NOMO-1 treated with DMSO at 0.1 percent for 48 hours (cell line): ENCODE results near the gene GBGT1.

Experiments
- DNase-seq: peaks from one replicate; lab custom pipeline; 2025; ENCODE audit not compliant: unreplicated experiment; lab: John Stamatoyannopoulos, UW

Gene GBGT1

DNA sequence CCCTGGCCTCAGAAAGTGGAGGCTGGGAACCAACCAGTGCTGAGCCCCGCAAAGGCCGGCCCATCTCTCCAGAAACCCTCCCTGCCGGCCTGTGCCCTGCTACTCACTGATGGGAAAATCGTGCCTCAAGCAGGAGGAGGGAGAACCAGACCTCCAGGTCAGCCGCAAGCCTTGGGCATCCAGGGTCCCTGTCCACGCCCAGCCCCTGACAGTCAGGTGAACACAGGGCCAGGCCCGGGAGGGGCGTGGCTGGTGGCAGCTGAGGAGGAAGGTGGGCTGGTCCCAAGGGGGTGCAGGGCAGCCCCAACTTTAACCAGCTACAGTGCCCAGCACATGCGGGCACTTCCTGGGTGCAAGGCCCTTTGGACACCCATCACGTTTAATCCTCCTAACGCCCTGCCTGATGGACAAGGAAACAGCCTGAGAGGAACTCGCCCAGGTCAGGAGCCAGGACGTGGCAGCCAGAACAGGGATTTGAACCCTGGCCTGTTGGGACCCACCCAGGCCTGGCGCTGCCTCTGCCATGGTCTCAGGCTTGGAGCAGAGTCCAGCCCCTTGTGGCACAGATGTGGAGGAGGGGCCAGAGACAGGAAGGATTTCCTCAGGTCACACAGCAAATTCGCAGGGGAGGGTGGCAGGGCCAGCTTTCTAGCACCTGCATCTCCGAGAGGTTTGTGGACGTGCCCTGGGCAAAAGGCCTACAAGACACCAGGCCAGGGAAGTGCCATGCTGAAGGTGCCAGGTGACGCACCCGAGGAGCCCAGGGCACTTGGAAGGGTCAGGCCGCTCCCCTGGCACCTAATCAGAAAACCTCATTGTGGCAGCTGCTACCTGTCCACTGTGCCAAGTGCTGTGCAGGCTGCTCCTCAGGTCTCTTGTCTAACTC is 47.1 kb downstream of the GBGT1 start:
- no peak for DNase-seq

DNA sequence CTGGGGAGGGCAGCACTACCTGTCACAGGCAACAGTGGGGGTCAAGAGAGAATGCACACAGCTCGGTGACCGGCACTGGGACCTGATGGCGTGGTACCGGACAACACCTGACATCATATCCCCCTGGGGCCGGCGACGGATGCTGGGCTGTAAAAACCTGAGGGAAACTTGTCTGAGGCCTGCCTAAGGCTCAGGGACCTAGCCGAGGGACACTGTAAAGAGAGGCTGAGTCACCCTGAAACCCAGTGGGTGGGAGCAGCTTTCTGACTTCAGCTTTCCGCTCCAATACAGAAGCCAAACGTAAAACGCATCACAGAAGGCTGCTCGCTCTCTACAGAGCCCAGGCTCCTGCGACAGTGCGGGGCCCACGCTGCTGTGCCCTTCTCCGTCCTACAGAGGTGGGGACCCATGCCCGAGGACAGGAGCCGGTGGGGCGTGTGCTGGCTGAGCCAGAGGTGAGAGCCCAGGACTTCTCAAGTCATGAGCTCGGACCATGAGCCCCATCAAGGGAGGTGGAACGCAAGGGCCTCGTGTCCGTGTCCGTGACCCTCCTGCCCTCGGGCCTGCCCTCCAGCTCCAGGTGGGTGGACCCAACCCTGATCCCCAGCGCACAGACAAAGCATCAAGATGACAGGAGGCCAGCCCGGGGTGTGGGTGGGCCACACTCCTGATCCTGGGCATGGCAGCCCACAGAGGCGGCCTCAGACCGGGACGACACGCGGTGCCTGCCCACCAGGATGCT is 47.9 kb downstream of the GBGT1 start:
- no peak for DNase-seq

- DNase-seq, result no peak
These were observed 48.7 kb downstream of the GBGT1 start for GRCh38 chr9:133114886-133115603.

DNA sequence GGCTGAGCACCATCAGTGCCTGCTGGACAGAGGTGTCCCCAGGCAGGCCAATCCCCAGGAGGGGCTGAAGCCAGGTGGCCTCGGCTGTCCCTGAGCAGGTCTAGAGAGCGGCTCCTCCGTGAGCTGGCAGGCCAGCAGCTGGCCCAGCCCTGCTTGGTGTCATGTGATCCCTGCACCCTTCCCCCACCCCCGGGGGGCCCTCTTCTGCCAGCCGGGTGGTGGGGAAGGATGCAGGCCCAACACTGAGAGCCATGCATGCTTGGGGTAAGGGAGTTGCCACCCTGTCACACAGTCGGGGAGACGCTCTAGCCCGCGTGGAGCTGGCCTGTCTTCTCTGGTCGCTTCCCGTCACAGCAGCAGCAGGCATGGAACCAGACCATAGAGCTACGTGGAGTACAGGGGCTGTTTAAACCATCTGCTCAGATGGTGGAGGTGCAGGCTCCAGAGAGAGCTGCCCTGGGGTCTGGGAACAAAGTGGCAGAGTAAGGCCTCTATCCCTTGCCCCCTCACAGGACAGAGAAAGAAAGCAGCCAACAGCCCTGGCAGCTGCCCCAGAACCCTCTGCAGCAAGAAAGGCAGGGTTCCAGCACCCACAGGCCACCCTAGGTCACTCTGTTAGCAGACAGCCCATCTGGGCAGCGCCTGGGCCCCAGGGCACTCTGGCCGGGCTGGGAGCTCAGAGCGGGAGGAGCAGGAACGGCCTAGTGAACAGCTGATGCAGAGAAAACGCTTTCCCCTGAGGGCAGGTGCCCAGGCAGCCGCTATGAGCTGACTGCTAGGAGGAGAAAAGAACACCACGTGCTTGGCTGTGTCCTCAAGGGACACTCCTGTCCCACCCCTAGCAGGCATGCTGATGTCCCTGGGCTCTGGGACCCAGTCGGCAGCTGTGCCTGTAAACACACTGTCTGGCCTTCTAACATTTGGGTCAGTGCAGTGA is 49.5 kb downstream of the GBGT1 start:
- peak; percentile 7 for DNase-seq

DNA sequence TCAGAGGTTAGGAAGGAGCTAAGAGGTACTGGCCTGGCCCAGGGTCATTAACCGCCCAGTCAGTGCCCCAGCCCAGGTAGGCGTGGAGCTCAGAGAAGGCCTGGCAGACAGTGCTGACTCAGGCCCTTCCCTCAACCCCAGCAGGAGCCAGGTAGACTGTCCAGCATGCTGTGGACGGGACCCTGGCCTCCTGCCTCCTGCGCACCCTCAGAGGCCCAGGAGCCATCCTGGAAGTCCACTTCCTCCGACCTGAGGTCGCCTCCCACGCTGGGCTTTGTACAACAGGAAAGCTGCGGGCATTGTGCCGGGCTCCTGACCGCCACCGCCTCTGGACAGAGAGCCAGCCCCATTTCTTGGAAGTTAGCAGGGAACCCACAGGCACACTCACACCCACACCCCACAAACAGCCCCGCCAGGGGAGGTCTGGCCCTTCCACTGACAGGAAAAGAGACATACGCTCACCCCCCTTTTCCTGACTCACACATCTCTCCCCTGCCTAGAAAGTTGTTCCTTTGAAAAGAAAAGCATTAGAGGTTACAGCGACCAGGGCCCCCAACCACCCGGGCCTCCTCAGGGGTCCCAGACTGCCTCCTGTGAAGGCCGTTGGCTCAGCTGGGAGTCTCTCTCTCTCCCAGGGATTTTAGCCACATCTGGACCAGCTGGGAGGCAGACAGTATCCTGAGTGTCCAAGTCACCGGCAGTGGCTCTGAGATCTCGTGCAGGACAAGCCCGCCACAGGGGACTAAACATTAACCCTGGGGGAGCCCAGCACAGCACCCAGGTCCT is 50.4 kb downstream of the GBGT1 start:
- no peak for DNase-seq

DNA sequence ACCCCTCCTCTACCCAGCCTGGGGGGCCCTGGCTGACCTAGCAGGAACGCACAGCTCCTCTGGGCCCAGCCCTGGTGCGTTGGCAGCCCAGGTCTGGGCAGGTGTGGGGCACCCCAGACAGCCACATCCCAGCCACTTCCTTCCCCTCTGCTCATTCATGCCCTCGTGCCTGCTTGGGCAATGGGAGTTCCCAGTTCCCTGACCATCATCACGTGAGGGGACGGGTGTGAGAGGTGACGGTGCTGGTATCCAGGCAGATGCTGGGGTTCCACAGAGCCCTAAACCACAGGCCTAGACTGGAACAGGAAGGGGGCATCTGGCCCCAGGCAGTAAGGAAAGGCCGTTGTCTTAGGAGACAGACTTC is 51.1 kb downstream of the GBGT1 start:
- DNase-seq, result peak; percentile 83

GRCh38 chr9:133111808-133112662 is 51.7 kb downstream of the GBGT1 start:
- no peak for DNase-seq

DNA sequence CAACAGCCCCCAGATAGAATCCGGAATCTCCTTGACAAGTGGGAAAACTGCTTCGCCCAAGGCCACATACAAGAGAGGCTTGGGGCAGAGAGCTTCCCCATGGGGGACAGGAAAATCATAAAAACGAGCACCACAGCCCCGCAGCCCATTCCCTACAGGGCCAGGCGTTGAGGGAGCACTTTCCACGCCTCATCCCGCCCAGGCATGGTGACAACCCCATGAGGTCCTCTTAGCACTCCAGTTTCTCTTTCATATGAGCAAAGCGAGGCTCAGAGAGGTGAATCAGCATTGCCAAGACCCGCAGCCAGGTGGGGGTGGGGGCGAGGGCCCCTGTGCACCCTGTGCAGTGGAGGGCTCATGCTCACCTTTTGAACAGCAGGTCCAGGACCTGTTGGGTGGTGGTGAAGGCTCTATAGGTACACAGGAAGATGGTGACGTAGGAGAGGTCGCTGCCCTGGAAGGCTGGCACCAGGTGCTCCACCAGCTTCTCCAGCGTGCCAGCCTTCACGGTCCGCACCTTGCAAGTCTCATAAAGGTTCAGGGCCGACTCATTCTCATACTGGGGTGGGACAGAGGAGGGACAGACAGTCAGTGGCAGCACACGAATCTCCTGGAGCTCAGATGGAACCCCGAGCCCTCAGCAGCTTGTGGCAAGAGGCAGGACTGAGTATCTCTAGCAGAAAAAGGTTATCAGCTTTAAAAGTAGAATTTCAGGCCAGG is 53.6 kb downstream of the GBGT1 start:
- DNase-seq, result no peak

DNA sequence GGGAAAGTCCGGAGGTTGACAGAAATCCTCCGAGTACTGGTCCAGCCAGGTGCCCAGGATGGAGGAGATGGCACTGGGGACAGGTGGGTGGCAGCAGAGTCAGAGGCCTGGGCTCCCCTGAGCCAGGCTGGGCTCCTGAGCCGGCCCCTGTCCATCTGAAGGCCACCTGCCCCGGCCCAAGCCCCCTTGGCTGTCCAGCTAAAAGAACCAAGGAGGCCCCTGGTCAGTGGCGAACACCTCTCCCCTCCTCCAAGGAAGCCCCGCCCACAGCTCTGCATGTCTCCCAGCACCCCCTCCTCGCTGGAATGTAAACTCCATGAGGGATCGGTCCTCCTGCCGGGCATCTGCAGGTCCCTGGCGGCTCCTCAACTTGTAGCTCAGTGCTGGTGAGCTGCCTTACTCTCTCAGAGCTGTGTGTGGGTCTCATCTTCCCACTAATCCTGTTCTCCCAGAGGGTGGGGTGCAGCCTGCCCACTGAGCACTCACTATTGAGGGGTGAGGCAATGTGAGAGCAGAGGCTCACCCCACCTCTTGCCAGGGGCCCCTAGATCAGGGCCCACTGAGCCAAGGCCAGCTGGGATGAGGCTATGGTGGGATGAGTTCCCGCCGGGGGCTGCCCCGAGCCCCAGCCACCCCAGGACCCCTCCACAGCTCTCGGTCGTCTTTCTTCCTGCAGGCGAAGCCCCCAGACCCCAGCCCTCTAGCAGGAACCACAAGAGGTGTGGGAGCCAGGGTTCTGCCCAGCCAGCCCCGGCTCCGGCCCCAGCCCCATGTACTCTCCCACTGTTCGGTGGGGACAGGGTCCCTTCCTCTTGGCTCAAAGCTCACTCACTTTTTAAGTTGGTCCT is 54.7 kb downstream of the GBGT1 start:
- no peak for DNase-seq

DNA sequence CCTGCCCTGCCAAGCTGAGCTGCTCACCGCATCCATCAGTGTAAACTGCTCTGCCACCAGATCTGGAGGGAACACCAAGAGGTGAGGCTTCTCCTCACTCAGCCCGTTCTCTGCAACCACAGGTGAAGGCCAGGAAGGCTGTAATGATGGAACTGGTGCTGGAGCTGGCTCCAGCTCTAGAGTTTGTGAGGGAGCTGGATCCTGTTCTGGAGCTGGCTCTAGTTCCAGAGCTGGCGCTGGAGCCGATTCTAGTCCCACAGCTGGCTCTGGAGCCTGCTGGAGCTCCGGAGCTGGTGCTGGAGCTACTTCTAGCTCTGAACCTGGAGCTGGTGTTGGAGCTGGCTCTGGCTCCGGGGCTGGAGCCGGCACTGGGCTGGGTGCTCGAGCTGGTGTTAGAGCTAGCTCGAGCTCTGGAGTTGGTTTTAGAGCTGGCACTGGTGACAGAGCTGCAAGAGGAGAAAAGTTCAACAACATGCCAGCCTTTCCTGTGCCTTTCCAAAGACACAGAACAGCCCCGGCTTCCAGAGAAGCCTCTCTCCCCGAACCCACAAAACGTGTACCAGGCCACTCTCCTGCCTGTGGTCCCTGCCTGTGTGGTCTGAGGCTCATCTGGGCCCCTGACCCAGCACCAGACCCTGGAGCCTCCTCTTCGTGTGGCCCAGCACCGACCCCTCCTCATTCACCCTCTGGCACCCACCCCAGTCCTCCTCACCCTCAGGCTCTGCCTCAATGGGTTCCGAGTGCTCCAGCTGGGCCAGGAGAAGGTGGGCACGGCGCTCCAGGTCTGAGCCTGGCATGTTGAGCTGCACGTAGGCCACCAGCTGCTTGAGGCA is 55.5 kb downstream of the GBGT1 start:
- DNase-seq, result no peak

DNA sequence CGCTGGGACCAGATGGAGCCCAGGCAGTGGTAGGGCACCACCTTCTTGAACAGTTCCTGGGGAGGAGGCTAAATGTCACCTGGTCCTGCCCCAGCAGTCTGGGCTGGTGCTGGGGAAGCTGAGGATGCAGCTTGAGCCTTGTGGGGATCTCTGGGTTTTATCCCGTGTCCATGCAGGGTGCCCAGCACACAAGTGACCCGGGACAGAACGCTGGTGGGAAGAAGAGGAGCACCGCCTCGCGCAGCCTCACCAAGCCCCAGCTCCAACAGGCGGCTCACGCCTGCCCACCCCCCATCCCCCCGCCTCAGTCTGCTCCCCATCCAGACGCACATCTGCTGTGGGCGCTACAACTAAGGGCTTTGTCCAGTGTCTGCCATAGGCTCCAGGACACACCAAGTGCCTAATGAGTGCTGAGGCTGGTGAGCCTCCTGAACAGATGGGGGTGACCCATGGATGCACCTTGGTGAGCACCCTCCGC is 56.4 kb downstream of the GBGT1 start:
- DNase-seq, result no peak

DNA sequence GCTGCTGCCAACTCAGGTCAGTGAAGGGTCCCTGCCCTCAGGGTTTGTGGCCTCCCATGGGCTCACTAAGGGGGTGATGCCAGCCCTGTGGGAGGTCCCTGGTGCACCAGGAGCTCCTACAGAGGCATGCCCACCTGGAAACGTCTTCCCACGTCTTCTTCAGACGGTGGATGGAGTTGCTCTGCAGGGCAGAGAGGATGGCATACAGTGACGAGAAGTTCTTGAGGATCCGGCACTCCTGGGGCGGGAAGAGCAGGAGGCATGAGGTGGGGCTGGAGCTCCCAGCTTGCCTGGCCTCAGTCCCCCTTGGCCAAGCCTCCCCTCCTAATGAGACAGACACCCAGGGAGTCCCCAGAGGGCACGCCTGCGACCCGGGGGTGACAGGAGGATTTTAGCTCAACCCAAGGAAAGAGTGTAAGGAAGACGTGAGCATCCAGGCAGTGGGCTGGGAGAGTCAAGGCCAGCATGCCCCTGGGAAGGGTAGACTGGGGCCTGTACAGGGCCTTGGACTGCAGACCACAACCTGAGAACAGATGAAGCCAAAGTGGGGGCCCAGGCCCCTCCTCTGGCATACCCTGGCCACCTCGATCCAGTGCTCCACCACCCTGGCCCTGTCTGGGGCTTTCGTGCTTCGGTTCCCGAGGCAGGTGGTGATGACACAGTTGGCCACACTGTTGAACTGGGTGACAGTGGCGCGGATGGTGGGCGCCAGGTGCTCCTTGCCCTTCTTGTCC is 57.0 kb downstream of the GBGT1 start:
- DNase-seq, result no peak

- no peak for DNase-seq
These were observed 58.3 kb downstream of the GBGT1 start for GRCh38 chr9:133105461-133105770.

DNA sequence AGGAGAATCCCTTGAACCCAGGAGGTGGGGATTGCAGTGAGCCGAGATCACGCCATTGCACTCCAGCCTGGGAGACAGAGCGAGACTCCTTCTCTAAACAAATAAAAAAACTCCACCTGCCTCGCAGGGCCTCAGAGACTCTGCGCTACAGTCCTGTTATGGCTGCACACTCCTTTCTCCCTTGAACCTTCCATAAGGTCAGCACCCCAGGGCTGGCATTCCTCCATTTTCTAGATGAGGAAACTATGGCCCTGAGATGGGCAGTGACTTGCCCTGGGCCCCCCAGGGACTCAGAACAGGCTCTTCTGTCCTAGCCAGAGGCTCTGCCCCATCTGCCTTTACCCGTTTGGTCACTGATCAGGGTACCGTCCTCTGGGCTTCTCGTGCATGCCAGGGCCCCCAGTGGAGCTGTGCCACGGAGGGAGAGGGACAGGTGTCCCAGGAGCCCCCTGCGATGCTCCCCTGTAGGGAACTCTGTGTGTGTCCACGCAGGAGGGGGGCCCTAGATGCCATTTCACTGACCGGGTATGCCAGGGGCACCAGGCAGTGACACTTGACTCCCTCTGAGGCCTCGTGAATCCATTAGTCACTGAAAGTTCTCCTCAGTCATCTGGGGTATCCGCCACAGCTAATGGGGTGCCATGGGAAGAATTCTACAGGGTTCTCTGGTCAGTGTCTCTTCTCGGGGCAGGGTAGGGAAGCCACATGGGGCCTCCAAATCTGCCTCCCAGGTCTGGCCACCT is 58.8 kb downstream of the GBGT1 start:
- no peak for DNase-seq

- DNase-seq, result no peak
These were observed 59.7 kb downstream of the GBGT1 start for GRCh38 chr9:133103987-133104505.
